ENCODE results near the gene LPIN2.
"Not testable (repeated sequence)": the region's sequence is repeated elsewhere in the genome, so short reads cannot be mapped to it uniquely, and the experiment has no call there.

The LPIN2 gene

GRCh38 chr18:3013024-3013804, at the start of gene LPIN2:
Gene LPIN2 (minus strand): TSS chr18:3013144. CDS start chr18:2960840, 52,304 bp downstream.
- peak; percentile 96 for DNase-seq

GRCh38 chr18:3061581-3062312, 48.8 kb upstream of the LPIN2 start:
- DNase-seq, result peak; percentile 65

- DNase-seq, result peak; percentile 69
Observed at GRCh38 chr18:3060667-3061580, 48.0 kb upstream of the LPIN2 start.

- no peak for DNase-seq
Observed at GRCh38 chr18:3059272-3059671, 46.3 kb upstream of the LPIN2 start.

GRCh38 chr18:3058328-3059191, 45.6 kb upstream of the LPIN2 start:
- no peak for DNase-seq

GRCh38 chr18:3057526-3057925, 44.6 kb upstream of the LPIN2 start:
- no peak for DNase-seq

- no peak for DNase-seq
Observed at GRCh38 chr18:3056311-3056710, 43.4 kb upstream of the LPIN2 start.

- DNase-seq, result no peak
Observed at GRCh38 chr18:3055816-3056215, 42.9 kb upstream of the LPIN2 start.

- no peak for DNase-seq
Observed at GRCh38 chr18:3055186-3055728, 42.3 kb upstream of the LPIN2 start.

- no peak for DNase-seq
Observed at GRCh38 chr18:3054780-3055179, 41.8 kb upstream of the LPIN2 start.

GRCh38 chr18:3054214-3054613, 41.3 kb upstream of the LPIN2 start:
- DNase-seq, result no peak

GRCh38 chr18:3053081-3053480, 40.1 kb upstream of the LPIN2 start:
- no peak for DNase-seq

GRCh38 chr18:3052411-3052758, 39.4 kb upstream of the LPIN2 start:
- no peak for DNase-seq

- DNase-seq, result no peak
Observed at GRCh38 chr18:3051718-3052410, 38.9 kb upstream of the LPIN2 start.

- DNase-seq, result not testable (repeated sequence)
Observed at GRCh38 chr18:3049897-3050454, 37.0 kb upstream of the LPIN2 start.

- no peak for DNase-seq
Observed at GRCh38 chr18:3048820-3049349, 35.9 kb upstream of the LPIN2 start.

GRCh38 chr18:3048121-3048520, 35.2 kb upstream of the LPIN2 start:
- DNase-seq, result no peak

GRCh38 chr18:3046216-3046808, 33.4 kb upstream of the LPIN2 start:
- peak; percentile 22 for DNase-seq

- no peak for DNase-seq
Observed at GRCh38 chr18:3044931-3045698, 32.2 kb upstream of the LPIN2 start.

GRCh38 chr18:3042379-3042778, 29.4 kb upstream of the LPIN2 start:
- no peak for DNase-seq
